ENCODE data around the gene EVC2. TPM values are rescaled to one million over a fixed set of nuclear protein-coding genes. Genes with fewer than 3 reads are reported as not detected.

Gene EVC2
- polyA plus RNA-seq, 3 donors = 8.3 to 9.2 (median 9.0) TPM

DNA sequence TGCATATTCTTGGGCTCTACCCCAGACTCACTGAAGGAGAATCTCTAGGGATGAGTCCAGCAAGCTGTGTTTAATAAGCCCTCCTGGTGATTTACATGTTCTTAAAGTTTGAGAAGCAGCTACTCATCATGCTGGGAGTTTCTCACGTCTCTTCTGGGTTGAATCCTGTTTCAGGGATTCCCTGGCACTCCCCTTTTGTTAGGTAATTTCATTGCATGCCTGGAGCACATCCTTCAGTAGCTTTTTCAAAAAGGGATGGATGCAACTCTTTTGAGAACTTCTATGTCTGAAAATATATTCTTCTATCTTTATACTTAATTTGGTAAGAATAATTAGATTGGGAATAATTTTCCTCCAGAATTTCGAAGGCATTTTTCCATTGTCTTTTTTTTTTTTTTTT lies 7.0 kb upstream of the EVC2 start:
- DNase-seq (ENCODE audit: low read depth in 3 of 3, low spot score in 2 of 3) = no peak

DNA sequence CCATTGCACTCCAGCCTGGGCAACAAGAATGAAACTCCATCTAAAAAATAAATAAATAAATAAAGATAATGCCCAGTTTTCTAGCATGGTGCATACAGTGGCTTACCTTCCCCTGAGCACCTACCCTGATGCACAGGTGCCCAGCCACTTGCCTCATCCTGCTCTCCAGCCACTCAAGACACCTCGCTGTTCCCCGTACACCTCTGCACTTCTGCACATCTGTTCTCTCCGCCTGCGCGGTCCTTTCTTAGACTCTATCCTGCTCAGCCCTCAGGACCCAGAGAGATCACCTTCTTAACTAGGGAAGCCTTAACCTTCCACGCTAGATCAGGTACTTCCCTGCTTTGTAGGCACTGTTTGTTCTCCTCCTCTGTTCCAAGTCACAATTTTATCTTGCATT lies 5.5 kb upstream of the EVC2 start:
- no peak for DNase-seq (ENCODE audit: low read depth in 3 of 3, low spot score in 2 of 3)

DNA sequence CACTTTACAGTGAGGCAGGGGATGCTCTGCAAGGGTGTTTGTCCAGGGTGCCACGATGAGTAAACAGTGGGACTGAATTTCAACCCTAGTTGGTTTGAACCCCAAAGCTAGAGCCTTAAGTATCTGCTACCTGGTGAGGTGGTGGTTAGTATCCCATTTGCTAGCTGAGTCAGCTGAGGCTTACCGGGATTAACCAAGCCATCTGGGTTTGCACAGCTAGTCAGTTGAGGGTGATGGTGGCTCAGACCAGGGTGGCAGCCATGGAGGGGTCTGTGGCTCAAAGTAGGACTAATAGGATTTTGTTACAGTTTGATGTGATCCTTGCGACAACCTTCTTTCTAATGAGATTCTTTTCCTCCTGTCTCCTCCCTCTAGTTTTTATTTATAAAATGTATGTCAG lies 4.6 kb upstream of the EVC2 start:
- DNase-seq (ENCODE audit: low read depth in 3 of 3, low spot score in 2 of 3) = no peak

GRCh38 chr4:5712517-5712916 lies 4.2 kb upstream of the EVC2 start:
- DNase-seq (ENCODE audit: low read depth in 3 of 3, low spot score in 2 of 3) = no peak

DNA sequence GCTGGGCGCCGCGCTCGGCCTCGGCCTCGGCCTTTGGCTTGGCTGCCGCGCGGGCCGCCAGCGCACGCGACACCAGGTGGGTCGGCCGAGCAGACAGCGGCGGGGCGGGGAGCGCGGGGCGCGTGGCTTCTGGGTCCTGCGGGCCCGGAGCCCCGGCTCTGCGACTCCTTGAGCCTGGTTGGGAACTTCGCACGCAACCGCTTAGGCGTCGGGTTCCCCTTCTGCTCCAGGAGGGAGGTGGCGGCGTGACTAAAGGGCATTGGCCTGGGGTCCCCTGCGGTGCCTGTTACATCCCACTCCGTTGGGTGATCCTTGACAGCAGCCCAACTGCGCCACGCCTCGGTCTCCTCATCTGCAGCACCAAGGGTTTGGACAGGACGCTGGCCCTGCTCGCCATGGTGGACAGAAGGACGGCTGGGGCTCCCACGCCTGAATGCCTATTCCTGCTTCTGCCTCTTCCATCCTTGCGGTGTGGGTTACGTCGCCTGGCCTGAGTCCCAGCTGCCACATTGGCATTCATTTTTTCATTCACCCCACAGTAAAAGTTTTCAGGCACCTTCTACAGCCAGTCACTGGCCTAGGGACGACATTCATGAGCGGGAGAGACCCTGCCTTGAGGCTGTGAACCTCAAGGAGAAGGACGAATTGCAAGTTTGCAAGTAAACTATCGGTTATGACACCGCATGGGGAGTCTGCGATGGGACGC lies 3.3 kb upstream of the EVC2 start:
- DNase-seq (ENCODE audit: low read depth in 3 of 3, low spot score in 2 of 3) = no peak

- no peak for DNase-seq (ENCODE audit: low read depth in 3 of 3, low spot score in 2 of 3)
Measured at GRCh38 chr4:5710961-5711478, 2.7 kb upstream of the EVC2 start, which contains the start of gene EVC. Gene EVC, plus strand, starts transcription at chr4:5711201. Its CDS starts 180 bp downstream, at chr4:5711381.

DNA sequence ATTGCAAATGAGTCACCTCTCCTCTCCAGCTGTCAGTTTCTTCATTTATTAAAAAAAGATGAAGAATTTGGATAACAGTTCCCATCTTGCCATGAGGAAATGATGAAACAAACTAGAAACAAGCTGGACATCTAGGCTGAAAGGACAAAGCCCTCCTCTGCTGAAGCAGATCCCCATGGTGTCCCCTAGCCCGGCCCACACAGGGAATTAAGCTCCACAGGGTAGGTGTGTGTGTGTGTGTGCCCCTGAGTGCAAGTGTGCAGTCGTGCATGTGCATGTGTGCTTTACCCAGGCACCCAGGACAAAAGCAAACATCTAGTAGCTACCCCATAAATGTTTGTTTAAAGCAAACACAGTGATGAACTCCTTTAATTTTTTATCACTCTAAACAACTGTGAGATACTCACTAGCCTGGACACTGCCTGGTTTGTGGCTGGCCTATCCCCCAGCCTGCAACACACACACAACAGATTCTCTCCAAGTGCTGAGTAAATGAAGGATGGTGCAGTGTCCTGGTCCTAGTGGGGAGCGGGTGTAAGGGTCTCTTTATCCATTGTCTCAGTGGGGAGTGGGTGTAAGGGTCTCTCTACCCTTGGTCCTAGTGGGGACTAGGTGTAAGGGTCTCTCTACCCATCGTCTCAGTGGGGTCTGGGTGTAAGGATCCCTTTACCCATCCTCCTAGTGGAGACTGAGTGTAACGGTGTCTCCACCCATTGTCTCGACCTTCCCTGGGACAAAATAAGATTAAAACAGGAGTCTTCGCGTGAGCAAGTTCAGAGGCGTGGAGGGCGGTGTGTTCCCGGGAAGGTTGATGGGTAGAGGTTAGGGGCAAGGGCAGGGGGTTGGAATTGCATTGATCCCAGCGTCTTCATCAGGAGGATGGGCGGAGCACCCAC lies 2.0 kb upstream of the EVC2 start:
- DNase-seq (ENCODE audit: low read depth in 3 of 3, low spot score in 2 of 3) = no peak

- DNase-seq (ENCODE audit: low read depth in 3 of 3, low spot score in 2 of 3) = no peak
Measured at GRCh38 chr4:5709207-5709575, 832 bp upstream of the EVC2 start.

- no peak for DNase-seq (ENCODE audit: low read depth in 3 of 3, low spot score in 2 of 3)
Measured at GRCh38 chr4:5707778-5708448, 446 bp downstream of the EVC2 start.

- DNase-seq (ENCODE audit: low read depth in 3 of 3, low spot score in 2 of 3) = no peak
Measured at GRCh38 chr4:5707366-5707765, 993 bp downstream of the EVC2 start.

- DNase-seq (ENCODE audit: low read depth in 3 of 3, low spot score in 2 of 3) = no peak
Measured at GRCh38 chr4:5706486-5707290, 1.7 kb downstream of the EVC2 start.

GRCh38 chr4:5705647-5706320 lies 2.6 kb downstream of the EVC2 start:
- DNase-seq (ENCODE audit: low read depth in 3 of 3, low spot score in 2 of 3) = no peak

DNA sequence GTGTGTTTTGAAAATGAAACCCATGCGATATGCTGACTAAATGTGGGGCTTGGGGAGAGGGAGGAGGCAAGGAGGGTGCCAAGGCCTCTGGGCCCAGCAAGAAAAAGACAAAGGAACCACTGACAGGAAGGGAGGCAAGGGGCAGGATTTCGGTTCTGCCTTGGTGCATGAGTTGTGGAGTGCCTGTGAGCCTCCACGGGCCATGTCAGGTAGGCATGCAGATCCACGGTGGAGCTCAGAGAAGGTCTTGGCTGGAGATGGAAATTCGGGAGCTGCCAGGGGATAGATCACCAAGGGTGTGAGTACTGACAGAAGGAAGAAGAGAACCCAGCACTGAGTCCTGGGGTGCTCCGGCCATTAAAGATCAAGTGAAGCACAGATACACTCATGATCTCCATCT lies 4.1 kb downstream of the EVC2 start:
- no peak for DNase-seq (ENCODE audit: low read depth in 3 of 3, low spot score in 2 of 3)

- DNase-seq (ENCODE audit: low read depth in 3 of 3, low spot score in 2 of 3) = no peak
Measured at GRCh38 chr4:5703831-5704230, 4.5 kb downstream of the EVC2 start.

DNA sequence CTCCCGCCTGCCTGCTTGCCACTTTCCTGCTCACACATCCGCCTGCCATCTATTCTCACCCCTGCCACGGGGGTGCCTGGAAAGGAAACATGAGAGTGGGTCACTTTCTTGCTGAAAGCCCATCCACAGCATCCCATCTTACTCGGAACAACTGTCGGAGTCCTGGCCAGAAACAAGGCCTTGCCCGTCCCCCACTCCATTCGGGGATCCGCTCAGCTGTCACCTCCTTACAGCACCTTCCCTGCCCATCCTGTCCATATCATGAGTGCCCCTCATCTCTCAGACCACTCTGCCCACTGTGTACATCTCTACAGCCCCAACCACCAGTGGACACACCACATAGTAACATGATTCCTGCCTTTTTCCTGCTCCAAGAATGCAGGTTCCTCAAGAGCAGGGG lies 6.4 kb downstream of the EVC2 start:
- no peak for DNase-seq (ENCODE audit: low read depth in 3 of 3, low spot score in 2 of 3)

DNA sequence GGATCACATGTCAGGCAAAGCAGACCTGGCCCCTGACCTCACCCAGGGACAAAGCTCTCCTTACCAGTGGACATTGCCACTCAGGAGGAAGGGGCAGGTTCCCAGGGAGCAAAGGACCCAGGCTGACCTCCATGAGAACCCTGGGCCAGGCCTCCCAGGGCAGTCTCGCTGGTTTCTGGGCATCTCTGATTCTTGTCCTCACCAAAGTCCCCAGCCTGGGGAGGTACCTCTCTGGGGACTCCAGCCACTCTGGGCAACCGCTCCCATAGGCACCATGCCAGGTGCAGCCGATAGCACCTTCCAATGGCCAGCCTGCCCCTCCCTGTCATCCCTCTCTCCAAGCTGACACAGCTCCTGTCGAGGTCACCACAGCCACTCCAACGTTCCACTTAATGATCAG lies 7.9 kb downstream of the EVC2 start:
- DNase-seq (ENCODE audit: low read depth in 3 of 3, low spot score in 2 of 3) = no peak

DNA sequence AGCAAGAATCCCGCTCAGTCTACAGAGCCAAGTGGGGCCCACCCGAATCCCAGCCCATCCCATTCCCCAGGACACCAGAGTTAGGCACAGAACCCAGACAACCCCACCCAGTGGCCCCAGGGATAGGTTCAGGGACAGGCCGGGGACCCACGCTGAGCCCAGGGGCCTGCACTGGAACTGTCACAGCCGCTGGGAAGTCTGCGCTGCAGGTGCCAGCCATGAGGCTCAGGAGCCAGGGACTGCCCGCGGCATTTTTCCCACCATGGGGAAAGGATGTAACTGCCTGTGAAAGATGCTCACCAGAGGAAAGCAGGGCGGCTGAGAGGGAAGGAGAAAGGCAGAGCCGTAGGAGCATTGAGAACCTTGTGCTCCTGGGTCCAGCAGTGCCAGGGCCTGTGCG lies 12.0 kb downstream of the EVC2 start:
- DNase-seq (ENCODE audit: low read depth in 3 of 3, low spot score in 2 of 3) = no peak

DNA sequence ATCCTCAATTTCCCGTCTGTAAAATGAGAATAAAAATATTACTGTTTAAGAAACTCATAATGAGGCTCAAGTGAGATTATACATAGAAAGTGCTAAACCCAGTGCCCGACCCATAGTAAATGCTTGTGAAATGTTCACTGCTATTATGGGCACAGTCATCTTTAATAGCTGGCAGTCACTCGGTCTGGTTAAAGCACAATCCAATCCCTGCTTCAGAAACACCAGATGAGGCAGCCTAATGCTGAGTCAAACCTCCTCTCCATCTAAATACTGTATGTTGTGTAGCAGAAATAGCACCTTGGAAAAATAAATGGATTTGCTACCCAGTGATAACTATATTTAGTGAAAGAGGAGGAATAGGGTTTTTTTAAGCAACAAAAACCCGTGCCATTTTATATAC lies 14.5 kb downstream of the EVC2 start:
- DNase-seq (ENCODE audit: low read depth in 3 of 3, low spot score in 2 of 3) = no peak

DNA sequence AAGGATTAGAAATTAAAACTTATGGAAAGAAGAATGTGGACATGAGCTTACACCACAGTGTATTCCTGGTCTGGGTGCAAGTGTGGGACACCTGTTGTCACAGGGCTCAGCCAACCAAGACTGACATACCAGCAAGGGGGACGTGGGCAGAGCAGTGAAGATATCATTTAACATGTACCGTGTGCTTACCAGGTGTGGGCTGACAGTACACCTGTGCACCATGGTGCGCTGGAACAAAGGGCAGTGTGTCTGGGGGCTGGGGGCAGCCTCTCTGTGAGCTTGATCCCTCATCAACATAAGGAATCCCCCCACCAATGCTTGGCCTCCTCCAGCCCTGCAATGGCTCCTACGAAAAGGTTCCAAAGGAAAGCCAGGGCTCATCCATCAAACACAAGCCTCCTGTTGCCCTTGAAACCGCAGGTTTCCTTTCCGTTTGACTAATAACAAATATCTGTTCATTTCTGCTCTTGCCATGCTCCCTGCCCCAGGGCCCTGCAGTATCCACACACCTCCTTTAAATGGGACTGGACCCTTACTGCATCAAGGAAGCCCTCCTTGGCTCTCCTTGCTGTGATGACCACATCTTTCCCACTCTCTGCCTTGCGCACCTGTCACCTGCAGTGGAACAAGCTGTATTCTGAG lies 16.7 kb downstream of the EVC2 start:
- no peak for DNase-seq (ENCODE audit: low read depth in 3 of 3, low spot score in 2 of 3)
